Activated CD8-positive, alpha-beta T cell treated with anti-CD3 and anti-CD28 coated beads, Interleukin-2, amount 10 ng/mL, durations not matched to agents 7 days and 5 days (primary cell): ENCODE results near the gene FOXA2. TPM values are rescaled to one million over a fixed set of nuclear protein-coding genes. Genes with fewer than 3 reads are reported as not detected.

Experiments
- ATAC-seq: fragments of 150-1000 bp; cut with Tn5 transposase; one replicate; pipeline ENCODE4 v1.10.0; 2021; ENCODE audit warnings: moderate library complexity
- CTCF ChIA-PET: fragments of 350-600 bp; sonication (Branson Sonifier 250); formaldehyde crosslinking; loops from one replicate; lab custom pipeline; 2021; ENCODE audit warnings: antibody characterized with exemption; lab: Charles Lee
- POLR2A ChIA-PET: fragments of 350-600 bp; sonication (Branson Sonifier 250); formaldehyde crosslinking; loops from one replicate; lab custom pipeline; 2021; ENCODE audit warnings: antibody characterized with exemption; lab: Charles Lee
- DNase-seq: peaks from one replicate; pipeline ENCODE4 v3.0.0-alpha.2; 2020
- H3K27ac Mint-ChIP-seq: one replicate; pipeline ENCODE4 v1.8.0; 2021; ENCODE audit warnings: mild to moderate bottlenecking, mixed read lengths
- H3K27me3 Mint-ChIP-seq: one replicate; pipeline ENCODE4 v1.8.0; 2021; ENCODE audit warnings: low read depth, mixed read lengths
- H3K36me3 Mint-ChIP-seq: one replicate; pipeline ENCODE4 v1.8.0; 2021; ENCODE audit warnings: low read depth, mixed read lengths
- H3K4me1 Mint-ChIP-seq: one replicate; pipeline ENCODE4 v1.8.0; 2021; ENCODE audit warnings: low read depth, mixed read lengths
- H3K4me3 Mint-ChIP-seq: one replicate; pipeline ENCODE4 v1.8.0; 2021; ENCODE audit warnings: mild to moderate bottlenecking, mixed read lengths
- H3K9me3 Mint-ChIP-seq: one replicate; pipeline ENCODE4 v1.8.0; 2022; ENCODE audit warnings: mixed read lengths; ENCODE audit not compliant: insufficient read depth
- total RNA-seq, 2 experiments: library from RNA; stranded (reverse); gene quantifications; one replicate each; pipeline ENCODE4 v1.2.3, GENCODE V29; 2021

Gene FOXA2
- total RNA-seq = not detected

DNA sequence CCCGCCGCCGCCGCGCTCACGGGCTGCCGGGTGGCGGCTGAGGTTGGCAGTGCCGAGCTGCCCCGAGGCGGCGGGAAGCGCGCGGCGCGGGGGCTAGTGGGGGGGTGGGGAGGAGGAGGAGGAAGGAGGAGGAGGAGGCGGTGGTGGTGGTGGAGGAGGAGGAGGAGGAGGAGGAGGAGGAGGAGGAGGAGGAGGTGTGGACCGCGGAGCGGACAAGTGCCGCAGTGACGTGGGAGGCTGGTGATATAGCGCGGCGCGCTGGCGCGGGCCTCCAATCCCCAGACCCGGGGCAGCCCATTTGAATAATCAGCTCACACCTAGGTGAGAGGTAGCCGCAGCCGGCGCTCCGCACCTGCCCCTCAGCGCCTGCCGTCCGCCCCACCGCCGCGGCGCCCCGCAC, at the start of gene FOXA2:
TSS of gene FOXA2 (minus strand) at position 51 of the 400 bp plus-strand sequence. CDS start 294 bp downstream, outside the sequence.
- DNase-seq = no peak
- ChIA-PET CTCF (no interaction called here), POLR2A (no interaction called here)
- ATAC-seq = no peak
- H3K27me3 Mint-ChIP-seq = peaks cover 69% of the 10 kb centered on the region
- peaks cover 2% of the 10 kb centered on the region for H3K4me1 Mint-ChIP-seq
- H3K36me3 Mint-ChIP-seq = peaks cover 8% of the 10 kb centered on the region
- H3K4me3 Mint-ChIP-seq = no peak within 1 kb of the TSS
- peak within 1 kb of the TSS; percentile 66 for H3K27ac Mint-ChIP-seq
- no peaks in the 10 kb centered on the region for H3K9me3 Mint-ChIP-seq

DNA sequence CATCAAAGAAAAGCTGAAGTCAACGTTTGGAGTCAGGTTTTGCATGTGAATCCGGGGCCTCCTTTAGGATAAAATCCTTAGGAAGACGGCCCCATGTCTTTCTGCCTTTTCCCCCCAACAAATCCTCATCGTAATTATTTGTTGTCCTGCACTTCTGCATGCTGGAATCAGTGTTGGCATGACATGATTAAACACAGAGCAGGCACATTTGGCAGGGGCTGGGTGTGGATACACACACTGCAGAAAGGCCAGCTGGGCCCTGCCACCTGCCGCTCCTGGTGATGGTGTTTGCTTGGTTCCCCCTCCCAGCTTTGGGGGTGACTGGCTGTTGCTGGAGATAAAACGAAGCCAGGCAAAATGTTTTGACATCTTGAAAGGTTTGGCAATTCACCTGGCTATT, 46.3 kb upstream of the FOXA2 start:
- no peaks in the 10 kb centered on the region for H3K9me3 Mint-ChIP-seq
- H3K4me3 Mint-ChIP-seq = no peak overlapping the region
- no peak for ATAC-seq
- CTCF ChIA-PET = no interaction called here
- no peak overlapping the region for H3K27ac Mint-ChIP-seq
- no peak for DNase-seq
- POLR2A ChIA-PET = no interaction called here
- no peaks in the 10 kb centered on the region for H3K36me3 Mint-ChIP-seq
- no peaks in the 10 kb centered on the region for H3K4me1 Mint-ChIP-seq
- H3K27me3 Mint-ChIP-seq = no peaks in the 10 kb centered on the region

DNA sequence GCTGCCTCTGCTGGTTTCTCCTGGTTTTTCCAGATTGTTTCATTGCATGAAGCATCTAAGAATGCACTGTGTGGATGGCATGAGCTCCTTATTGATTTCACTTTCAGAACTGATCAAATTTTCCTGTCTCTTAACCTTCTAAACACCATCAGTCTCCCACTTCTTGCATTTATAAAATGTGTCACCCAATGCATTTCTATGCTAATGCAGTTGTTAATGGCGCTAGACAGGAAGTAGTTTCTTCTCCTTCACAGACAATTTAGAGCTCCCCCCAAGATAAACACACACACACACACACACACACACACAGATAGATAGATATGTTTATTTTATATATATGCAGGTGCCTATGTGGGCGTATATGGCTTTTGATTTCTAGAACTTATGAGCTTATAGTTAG, 45.6 kb upstream of the FOXA2 start:
- POLR2A ChIA-PET = no interaction called here
- DNase-seq = no peak
- CTCF ChIA-PET = no interaction called here
- no peak for ATAC-seq
- Mint-ChIP-seq H3K36me3 (no peaks in the 10 kb centered on the region), H3K9me3 (no peaks in the 10 kb centered on the region), H3K4me3 (no peak overlapping the region), H3K27me3 (no peaks in the 10 kb centered on the region), H3K27ac (no peak overlapping the region), H3K4me1 (no peaks in the 10 kb centered on the region)

DNA sequence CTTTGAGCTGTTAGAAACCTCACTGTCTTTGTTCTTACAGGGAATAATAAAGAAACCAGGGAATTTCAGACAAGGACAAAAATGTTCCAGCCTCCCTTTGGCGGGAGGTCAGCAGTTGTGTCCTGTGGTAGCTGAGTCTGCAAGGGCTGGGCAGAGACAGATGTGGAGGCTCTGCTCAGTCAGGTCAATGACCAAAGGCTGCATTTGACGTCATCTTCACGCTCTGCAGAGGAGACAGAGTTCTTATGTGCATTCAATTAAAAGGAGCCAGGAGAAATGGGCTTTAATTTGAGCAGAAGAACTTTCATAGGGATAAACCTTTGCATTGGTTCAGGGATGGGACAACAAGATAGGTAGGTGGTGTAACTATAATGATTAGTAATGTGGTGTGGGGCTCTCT, 45.1 kb upstream of the FOXA2 start:
- H3K27me3 Mint-ChIP-seq = no peaks in the 10 kb centered on the region
- H3K4me1 Mint-ChIP-seq = no peaks in the 10 kb centered on the region
- DNase-seq = no peak
- no peak for ATAC-seq
- POLR2A ChIA-PET = no interaction called here
- H3K9me3 Mint-ChIP-seq = no peaks in the 10 kb centered on the region
- CTCF ChIA-PET = no interaction called here
- H3K36me3 Mint-ChIP-seq = no peaks in the 10 kb centered on the region
- no peak overlapping the region for H3K4me3 Mint-ChIP-seq
- H3K27ac Mint-ChIP-seq = no peak overlapping the region

DNA sequence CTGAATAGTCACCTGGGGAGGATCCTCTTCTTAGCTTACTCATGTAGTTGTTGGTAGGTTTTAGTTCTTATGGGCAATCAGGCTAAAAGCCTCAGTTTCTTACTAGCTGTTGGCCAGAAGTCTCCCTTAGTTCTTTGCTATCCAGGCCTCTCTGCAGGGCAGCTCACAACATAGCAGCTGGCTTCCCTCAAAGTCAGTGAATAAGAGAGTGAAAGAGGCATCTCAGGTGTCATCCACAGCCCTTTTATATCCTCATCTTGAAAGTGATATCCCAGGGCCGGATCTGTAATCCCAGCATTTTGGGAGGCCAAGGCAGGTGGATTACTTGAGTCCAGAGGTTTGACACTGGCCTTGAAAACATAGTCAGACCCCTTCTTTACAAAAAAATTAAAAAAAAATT, 42.1 kb upstream of the FOXA2 start:
- no peaks in the 10 kb centered on the region for H3K9me3 Mint-ChIP-seq
- ATAC-seq (no peak), DNase-seq (no peak)
- no peaks in the 10 kb centered on the region for H3K4me1 Mint-ChIP-seq
- no peak overlapping the region for H3K27ac Mint-ChIP-seq
- H3K27me3 Mint-ChIP-seq = no peaks in the 10 kb centered on the region
- no peaks in the 10 kb centered on the region for H3K36me3 Mint-ChIP-seq
- CTCF ChIA-PET = no interaction called here
- H3K4me3 Mint-ChIP-seq = no peak overlapping the region
- POLR2A ChIA-PET = no interaction called here

DNA sequence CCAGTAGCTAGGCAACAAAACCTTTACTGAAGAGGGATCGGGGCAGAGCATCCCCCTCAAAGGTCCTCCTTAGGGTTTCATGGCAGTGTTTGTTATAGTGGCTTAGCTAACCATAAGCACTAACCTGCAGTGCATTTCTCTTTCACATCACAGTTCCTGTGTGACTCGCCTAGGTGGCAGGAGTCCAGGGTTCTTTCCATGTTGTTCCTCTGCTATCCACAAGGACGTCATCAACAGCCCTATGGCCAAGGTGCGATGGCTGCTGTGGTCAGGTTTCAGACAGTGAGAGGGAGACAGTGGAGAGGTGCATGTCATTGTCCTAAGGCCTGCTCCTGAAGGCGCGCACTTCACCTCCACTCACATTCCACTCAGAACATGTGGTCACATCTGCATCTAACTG, 38.8 kb upstream of the FOXA2 start:
- no peak for ATAC-seq
- Mint-ChIP-seq H3K27me3 (no peaks in the 10 kb centered on the region), H3K4me3 (no peak overlapping the region), H3K27ac (no peak overlapping the region), H3K4me1 (no peaks in the 10 kb centered on the region), H3K36me3 (no peaks in the 10 kb centered on the region), H3K9me3 (no peaks in the 10 kb centered on the region)
- CTCF ChIA-PET = no interaction called here
- POLR2A ChIA-PET = no interaction called here
- no peak for DNase-seq

DNA sequence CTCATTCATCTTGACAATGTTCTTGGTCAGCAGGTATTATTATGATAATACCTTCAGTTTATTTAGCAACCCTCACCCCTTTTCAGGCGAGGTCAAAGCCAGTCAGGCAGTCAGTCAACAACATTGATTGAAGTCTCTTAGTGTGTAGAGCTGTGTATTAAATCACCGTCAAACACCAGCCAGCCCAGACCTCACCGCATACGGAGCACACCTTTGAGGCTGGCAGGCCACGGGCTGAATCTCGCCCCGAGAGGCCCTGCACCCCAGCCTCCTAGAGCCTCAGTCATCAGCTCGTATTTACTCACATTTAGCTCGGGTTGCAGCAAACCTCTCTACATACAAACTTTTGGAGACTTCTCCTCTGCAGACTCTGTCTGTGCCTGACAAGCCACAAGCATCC, 36.0 kb upstream of the FOXA2 start:
- no peaks in the 10 kb centered on the region for H3K4me1 Mint-ChIP-seq
- no peaks in the 10 kb centered on the region for H3K36me3 Mint-ChIP-seq

DNA sequence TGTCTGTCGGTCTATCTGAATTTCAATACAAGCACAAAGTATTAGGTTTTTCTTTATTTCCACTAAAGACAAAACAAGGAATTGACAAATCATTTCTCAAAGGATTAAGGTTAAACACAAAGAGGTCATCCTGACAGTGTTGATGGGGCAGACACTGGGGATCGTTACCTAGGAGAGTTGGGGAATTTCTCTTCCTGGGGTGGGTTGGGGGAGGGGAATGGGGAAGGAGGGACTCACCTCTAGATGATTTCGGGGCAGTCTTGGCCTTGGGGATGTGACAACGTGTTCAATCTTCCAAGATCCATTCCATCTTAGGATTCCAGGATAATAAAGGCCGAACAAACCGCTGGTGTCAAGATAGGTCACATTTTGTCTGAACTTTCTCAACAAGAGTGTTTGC, 35.4 kb upstream of the FOXA2 start:
- no peak overlapping the region for H3K27ac Mint-ChIP-seq
- ChIA-PET CTCF (no interaction called here), POLR2A (no interaction called here)
- no peaks in the 10 kb centered on the region for H3K27me3 Mint-ChIP-seq
- DNase-seq (no peak), ATAC-seq (no peak)
- H3K36me3 Mint-ChIP-seq = no peaks in the 10 kb centered on the region
- H3K4me3 Mint-ChIP-seq = no peak overlapping the region
- H3K4me1 Mint-ChIP-seq = no peaks in the 10 kb centered on the region
- no peaks in the 10 kb centered on the region for H3K9me3 Mint-ChIP-seq

More for the DNA sequence above, 36.0 kb upstream of the FOXA2 start:
- ATAC-seq = no peak
- ChIA-PET CTCF (no interaction called here), POLR2A (no interaction called here)
- Mint-ChIP-seq H3K9me3 (no peaks in the 10 kb centered on the region), H3K27me3 (no peaks in the 10 kb centered on the region), H3K27ac (no peak overlapping the region), H3K4me3 (no peak overlapping the region)
- DNase-seq = no peak

DNA sequence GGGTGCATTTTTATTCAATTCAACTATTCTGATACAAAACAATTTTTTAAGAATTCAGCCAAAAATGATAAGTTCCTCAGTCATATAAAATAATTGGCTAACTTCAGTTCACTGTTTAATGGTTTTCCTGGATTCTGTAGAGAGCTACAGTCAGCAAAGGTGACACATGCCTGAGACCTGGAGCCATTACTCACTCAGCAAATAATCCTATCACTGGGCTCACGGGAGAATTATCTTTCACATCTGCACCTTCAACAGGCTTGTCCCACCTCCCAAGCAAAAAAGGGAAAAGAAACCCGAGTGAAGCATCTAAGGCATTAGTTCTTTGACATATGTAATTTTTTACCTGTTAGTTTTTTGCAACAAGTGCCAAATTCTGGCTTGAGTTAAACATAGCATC, 34.9 kb upstream of the FOXA2 start:
- no peak overlapping the region for H3K27ac Mint-ChIP-seq
- CTCF ChIA-PET = no interaction called here
- no peak for DNase-seq
- H3K4me3 Mint-ChIP-seq = no peak overlapping the region
- H3K4me1 Mint-ChIP-seq = no peaks in the 10 kb centered on the region
- no peaks in the 10 kb centered on the region for H3K27me3 Mint-ChIP-seq
- ATAC-seq = no peak
- H3K36me3 Mint-ChIP-seq = no peaks in the 10 kb centered on the region
- POLR2A ChIA-PET = no interaction called here
- H3K9me3 Mint-ChIP-seq = no peaks in the 10 kb centered on the region

DNA sequence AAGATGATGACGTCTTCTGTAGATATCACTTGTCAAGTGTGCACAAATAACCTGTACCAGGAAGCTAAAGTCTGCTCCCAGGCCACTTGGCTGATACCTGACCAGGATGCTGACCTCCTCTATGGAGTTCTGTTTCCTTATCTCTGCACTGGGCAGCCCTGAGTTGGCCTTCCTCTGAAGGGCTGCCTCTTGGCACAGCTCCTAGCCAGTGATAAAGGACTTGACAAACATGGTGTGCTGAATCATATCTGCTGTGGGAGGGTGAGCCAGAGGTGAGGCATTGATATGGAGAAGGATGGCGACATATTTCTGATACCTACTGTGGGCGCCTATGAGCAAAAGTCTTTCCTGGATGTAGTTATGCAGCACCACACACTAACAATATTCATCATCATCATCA, 32.8 kb upstream of the FOXA2 start:
- ATAC-seq = no peak
- no peak overlapping the region for H3K27ac Mint-ChIP-seq
- no peaks in the 10 kb centered on the region for H3K9me3 Mint-ChIP-seq
- DNase-seq = no peak
- CTCF ChIA-PET = no interaction called here
- no peak overlapping the region for H3K4me3 Mint-ChIP-seq
- H3K4me1 Mint-ChIP-seq = no peaks in the 10 kb centered on the region
- no peaks in the 10 kb centered on the region for H3K36me3 Mint-ChIP-seq
- no peaks in the 10 kb centered on the region for H3K27me3 Mint-ChIP-seq
- POLR2A ChIA-PET = no interaction called here

DNA sequence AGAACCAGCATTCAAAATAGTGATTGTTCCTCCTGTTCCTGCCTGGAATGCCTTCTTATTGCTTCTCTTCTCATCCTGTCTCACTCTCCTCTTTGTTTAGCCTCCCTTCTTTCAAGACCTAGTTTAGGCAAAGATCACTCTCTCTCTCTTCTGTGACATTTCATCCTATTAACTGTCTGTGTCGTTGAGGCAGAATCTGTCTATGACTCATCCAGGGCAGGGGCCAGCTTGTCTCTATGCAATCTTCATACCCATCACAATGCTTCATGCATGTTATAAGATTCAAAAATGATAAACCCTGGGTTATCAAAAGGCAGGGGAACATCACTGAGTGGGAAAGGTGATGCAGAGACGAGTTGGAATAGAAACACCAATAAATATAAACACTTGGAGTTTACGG, 32.2 kb upstream of the FOXA2 start:
- Mint-ChIP-seq H3K36me3 (no peaks in the 10 kb centered on the region), H3K27me3 (no peaks in the 10 kb centered on the region), H3K4me1 (no peaks in the 10 kb centered on the region), H3K4me3 (no peak overlapping the region), H3K9me3 (no peaks in the 10 kb centered on the region), H3K27ac (no peak overlapping the region)
- no peak for ATAC-seq
- ChIA-PET CTCF (no interaction called here), POLR2A (no interaction called here)
- DNase-seq = no peak

DNA sequence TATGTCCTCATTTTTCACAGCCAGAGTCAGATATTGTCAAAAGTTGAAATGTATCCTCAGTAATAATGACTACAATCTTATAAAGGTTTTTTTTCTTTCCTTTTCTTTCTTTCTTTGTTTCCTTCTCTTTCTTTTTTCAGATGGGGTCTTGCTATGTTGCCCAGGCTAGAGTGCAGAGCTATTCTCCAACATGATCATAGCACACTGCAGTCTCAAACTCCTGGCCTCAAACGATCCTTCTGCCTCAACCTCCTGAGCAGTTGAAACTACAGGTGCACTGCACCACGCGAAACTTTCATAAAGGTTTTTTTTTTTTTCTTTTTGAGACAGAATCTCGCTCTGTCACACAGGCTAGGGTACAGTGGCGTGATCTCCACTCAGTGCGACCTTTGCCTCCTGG, 31.1 kb upstream of the FOXA2 start:
- H3K27ac Mint-ChIP-seq = no peak overlapping the region
- no peak for ATAC-seq
- no peaks in the 10 kb centered on the region for H3K36me3 Mint-ChIP-seq
- ChIA-PET POLR2A (no interaction called here), CTCF (no interaction called here)
- DNase-seq = no peak
- no peak overlapping the region for H3K4me3 Mint-ChIP-seq
- no peaks in the 10 kb centered on the region for H3K4me1 Mint-ChIP-seq
- no peaks in the 10 kb centered on the region for H3K27me3 Mint-ChIP-seq
- H3K9me3 Mint-ChIP-seq = no peaks in the 10 kb centered on the region

DNA sequence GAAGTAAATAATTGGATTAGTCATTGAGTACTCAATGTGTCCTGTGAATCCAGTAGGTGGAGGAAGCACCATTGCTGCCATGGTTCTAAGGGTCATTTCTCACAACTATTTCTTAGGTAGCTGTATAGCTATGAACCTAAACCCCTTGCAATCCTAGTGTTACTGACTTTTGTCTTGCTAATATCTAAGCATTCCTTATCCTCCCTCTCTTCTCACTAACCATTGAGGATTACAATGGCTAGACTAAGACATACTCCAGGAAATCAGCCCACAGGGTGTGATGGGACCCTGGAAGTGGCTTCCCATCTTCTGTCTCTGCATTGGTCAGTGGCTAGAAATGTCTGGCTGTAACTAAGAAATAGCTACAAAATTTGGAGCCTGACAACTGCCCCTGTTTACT, 27.3 kb upstream of the FOXA2 start:
- no peaks in the 10 kb centered on the region for H3K4me1 Mint-ChIP-seq
- H3K4me3 Mint-ChIP-seq = no peak overlapping the region
- ATAC-seq (no peak), DNase-seq (no peak)
- H3K27me3 Mint-ChIP-seq = no peaks in the 10 kb centered on the region
- no peaks in the 10 kb centered on the region for H3K36me3 Mint-ChIP-seq
- POLR2A ChIA-PET = no interaction called here
- CTCF ChIA-PET = no interaction called here
- no peak overlapping the region for H3K27ac Mint-ChIP-seq
- H3K9me3 Mint-ChIP-seq = no peaks in the 10 kb centered on the region
